A673 (cell line): ENCODE measurements around the gene C10orf143. TPM values are rescaled to one million over a fixed set of nuclear protein-coding genes. Genes with fewer than 3 reads are reported as not detected.

Source experiments
- Bru-seq: library from RNA; stranded (reverse); fragments of 400-500 nt; gene quantifications from one replicate; lab custom pipeline; 2021; lab: Mats Ljungman, UMichigan
- BruChase-seq, 2 experiments: library from RNA; stranded (reverse); fragments of 400-500 nt; gene quantifications; one replicate each; lab custom pipeline; 2021; lab: Mats Ljungman, UMichigan
- BruUV-seq: library from RNA; stranded (reverse); fragments of 400-500 nt; replicated peaks from 2 replicates; lab custom pipeline; 2021; lab: Mats Ljungman, UMichigan
- CTCF ChIA-PET: fragments of 300-600 bp; sonication (Branson Sonifier 250); formaldehyde crosslinking; loops from one replicate; lab custom pipeline; 2022; ENCODE audit warnings: antibody characterized with exemption; lab: Charles Lee
- POLR2A ChIA-PET: fragments of 300-600 bp; sonication (Branson Sonifier 250); formaldehyde crosslinking; loops from one replicate; lab custom pipeline; 2022; ENCODE audit warnings: antibody characterized with exemption; ENCODE audit not compliant: low non-redundant PET; lab: Charles Lee
- DNase-seq: peaks from one replicate; pipeline ENCODE4 v3.0.0-alpha.2; 2015; ENCODE audit warnings: low spot score
- H3K27ac ChIP-seq: fragments of 200-600 bp; sonication (generic); 2 replicates; pipeline ENCODE4 v1.5.1; 2016; ENCODE audit warnings: mixed run types, low read depth, mild to moderate bottlenecking, mixed read lengths, antibody characterized with exemption, low read length; ENCODE audit not compliant: poor library complexity, severe bottlenecking
- H3K27me3 ChIP-seq: fragments of 200-600 bp; sonication (generic); replicated peaks from 2 replicates; pipeline ENCODE4 v1.6.1; 2017; ENCODE audit warnings: mixed run types, low read depth, mild to moderate bottlenecking, mixed read lengths, antibody characterized with exemption, low read length; ENCODE audit not compliant: insufficient read depth, poor library complexity
- H3K36me3 ChIP-seq: fragments of 200-600 bp; sonication (generic); 2 replicates; pipeline ENCODE4 v1.6.1; 2016; ENCODE audit warnings: mixed run types, mild to moderate bottlenecking, mixed read lengths, antibody characterized with exemption, low read length; ENCODE audit not compliant: insufficient read depth, poor library complexity, severe bottlenecking
- H3K4me1 ChIP-seq: fragments of 200-600 bp; sonication (generic); 2 replicates; pipeline ENCODE4 v1.6.1; 2017; ENCODE audit warnings: mixed run types, mild to moderate bottlenecking, mixed read lengths, antibody characterized with exemption, low read length; ENCODE audit not compliant: insufficient read depth, poor library complexity, severe bottlenecking
- H3K4me3 ChIP-seq: fragments of 200-600 bp; sonication (generic); 2 replicates; pipeline ENCODE4 v1.5.1; 2016; ENCODE audit warnings: low read depth, mixed run types, mild to moderate bottlenecking, mixed read lengths, low read length; ENCODE audit not compliant: poor library complexity, severe bottlenecking
- H3K9me3 ChIP-seq: fragments of 200-600 bp; sonication (generic); 2 replicates; pipeline ENCODE4 v1.6.1; 2016; ENCODE audit warnings: mixed run types, low read depth, mild to moderate bottlenecking, mixed read lengths, antibody characterized with exemption, low read length; ENCODE audit not compliant: poor library complexity, severe bottlenecking
- EZH2 ChIP-seq: fragments of 200-600 bp; sonication (generic); IDR thresholded peaks from 2 replicates; pipeline ENCODE4 v1.6.1; 2017; ENCODE audit warnings: borderline replicate concordance, low read depth, mild to moderate bottlenecking, mixed read lengths, antibody characterized with exemption, low read length; ENCODE audit not compliant: poor library complexity, severe bottlenecking
- intact Hi-C: fragments of 100-400 bp; cut with micrococcal nuclease; formaldehyde crosslinking; loops from one replicate; pipeline ENCODE4 v1.10.0; 2022; ENCODE audit not compliant: unreplicated experiment
- long read RNA-seq: library from polyadenylated mRNA; stranded (forward); transcript quantifications from one replicate; pipeline ENCODE4 v2.0.0, GENCODE V29; 2022
- total RNA-seq: library from RNA; stranded (reverse); gene quantifications from 2 replicates; pipeline ENCODE4 v1.2.3, GENCODE V29; 2021
- TF ChIP-seq, protein P1 (sequence below): fragments of 300-800, 200-600 bp; sonication (generic); conservative IDR thresholded peaks from 2 replicates; pipeline ENCODE4 v1.5.1; 2017; ENCODE audit warnings: low read depth, mild to moderate bottlenecking, antibody characterized with exemption, low read length, moderate library complexity, mixed read lengths

Gene C10orf143
- total RNA-seq = 1.8 and 2.0 TPM in 2 replicates
- Bru-seq, nascent RNA = percentile 46 among the genes with signal in this experiment
- BruChase-seq, experiment 1, labeled RNA remaining after a 2-hour chase = percentile 39 among the genes with signal in this experiment
- BruChase-seq, experiment 2, labeled RNA remaining after a 6-hour chase = percentile 37 among the genes with signal in this experiment
- long read RNA-seq, partial matches to known transcripts = 0 of 3 reads
- long read RNA-seq, other reads (novel, unspliced or antisense) = 2 of 3 reads

DNA sequence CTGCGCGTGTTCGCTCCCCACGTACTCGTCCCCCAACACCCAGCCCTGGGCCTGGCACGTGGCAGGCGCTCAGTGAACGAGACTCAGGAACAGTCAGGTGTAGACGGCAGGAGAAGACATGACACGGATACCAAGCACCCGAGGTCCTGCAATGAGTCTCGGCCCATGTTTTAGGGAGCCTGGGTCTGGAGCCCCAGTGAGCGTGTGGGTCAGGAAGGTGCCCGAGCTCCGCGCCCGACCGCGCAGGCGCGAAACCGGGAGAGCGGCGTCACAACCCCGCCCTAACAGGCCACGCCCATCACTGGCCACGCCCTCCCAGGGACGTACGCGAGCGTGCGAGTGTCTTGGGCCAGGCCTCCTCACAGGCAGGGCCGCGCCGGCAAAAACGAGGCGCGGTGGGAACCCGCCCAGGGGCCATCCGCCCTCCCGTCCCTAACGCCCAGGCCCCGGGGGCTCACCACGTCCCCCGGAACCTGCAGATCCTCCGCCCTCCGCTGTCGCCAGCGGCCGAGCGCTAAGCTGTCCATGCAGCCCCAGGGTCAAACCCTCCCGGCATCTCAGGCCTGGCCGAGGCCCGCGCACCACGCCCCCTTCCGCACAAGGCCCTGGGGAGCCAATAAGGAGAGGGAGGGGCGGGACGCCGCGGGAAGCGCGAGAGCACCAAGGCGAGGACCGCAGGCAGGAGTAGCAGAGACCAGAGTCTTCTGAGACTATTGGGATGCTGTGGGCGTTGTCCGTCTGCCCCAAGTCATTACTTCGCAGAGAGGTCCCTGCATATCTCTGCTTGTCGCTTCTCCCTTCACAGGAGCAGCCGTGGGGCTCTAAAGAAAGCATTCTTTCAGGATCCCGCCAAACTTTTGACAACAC lies at the start of gene C10orf143:
TSS of gene C10orf143 (minus strand) at position 585 of the 867 bp plus-strand sequence. CDS start at position 527, 58 bp downstream.
- Histone ChIP-seq H3K27ac (peak within 1 kb of the TSS; percentile 95), H3K36me3 (no peaks in the 10 kb centered on the region), H3K27me3 (no peaks in the 10 kb centered on the region), H3K9me3 (no peaks in the 10 kb centered on the region), H3K4me1 (peaks cover 8% of the 10 kb centered on the region), H3K4me3 (peak within 1 kb of the TSS; percentile 74)
- BruUV-seq = no TSS peak
- POLR2A ChIA-PET = no interaction called here
- no peak for TF ChIP-seq EZH2
- intact Hi-C loops = loop anchor here (1.0 to 5.0 kb wide), 2 partner anchors 26 to 937 kb away; partner anchors contain the start of gene GLRX3
- CTCF ChIA-PET = interaction anchor here (0.5 to 1.1 kb wide), 4 partner anchors 16 to 39 kb away, joined by 3 read pairs; partner anchors contain the start of gene GLRX3
- peak; percentile 97 for DNase-seq

DNA sequence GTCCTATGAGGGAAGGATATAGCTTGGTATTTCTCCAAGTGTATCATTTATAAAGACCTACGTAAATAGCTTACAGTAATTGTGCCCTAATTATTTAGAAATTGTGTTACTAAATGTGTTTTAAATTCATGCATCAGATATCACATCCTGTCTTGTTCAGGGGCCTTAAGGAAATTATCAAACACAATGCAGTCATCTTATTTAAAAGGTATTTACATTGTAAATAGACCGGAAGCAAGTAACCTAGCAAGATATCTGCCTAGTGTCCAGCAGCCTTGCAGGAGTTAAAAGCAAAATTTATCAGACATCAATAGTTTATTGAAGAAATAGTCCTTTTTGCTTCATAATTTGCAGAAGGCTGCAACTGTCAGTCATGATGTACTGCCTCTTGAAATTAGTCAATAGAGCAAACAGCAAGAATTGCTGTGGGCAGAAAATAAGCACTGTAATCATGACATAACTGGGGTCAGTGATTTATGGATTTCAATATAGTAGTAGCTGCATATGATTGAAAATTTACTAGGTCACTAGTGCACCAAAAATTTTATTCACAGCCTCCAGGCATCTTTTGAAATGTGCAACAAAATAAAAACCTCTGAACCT lies 48.7 kb upstream of the C10orf143 start:
- Histone ChIP-seq H3K4me1 (peaks cover 11% of the 10 kb centered on the region), H3K4me3 (no peak overlapping the region), H3K36me3 (peaks cover 29% of the 10 kb centered on the region), H3K27me3 (no peaks in the 10 kb centered on the region), H3K27ac (no peak overlapping the region), H3K9me3 (no peaks in the 10 kb centered on the region)
- ChIA-PET POLR2A (no interaction called here), CTCF (no interaction called here)
- no peak for DNase-seq
- no TSS peak for BruUV-seq
- TF ChIP-seq, protein P1, sequence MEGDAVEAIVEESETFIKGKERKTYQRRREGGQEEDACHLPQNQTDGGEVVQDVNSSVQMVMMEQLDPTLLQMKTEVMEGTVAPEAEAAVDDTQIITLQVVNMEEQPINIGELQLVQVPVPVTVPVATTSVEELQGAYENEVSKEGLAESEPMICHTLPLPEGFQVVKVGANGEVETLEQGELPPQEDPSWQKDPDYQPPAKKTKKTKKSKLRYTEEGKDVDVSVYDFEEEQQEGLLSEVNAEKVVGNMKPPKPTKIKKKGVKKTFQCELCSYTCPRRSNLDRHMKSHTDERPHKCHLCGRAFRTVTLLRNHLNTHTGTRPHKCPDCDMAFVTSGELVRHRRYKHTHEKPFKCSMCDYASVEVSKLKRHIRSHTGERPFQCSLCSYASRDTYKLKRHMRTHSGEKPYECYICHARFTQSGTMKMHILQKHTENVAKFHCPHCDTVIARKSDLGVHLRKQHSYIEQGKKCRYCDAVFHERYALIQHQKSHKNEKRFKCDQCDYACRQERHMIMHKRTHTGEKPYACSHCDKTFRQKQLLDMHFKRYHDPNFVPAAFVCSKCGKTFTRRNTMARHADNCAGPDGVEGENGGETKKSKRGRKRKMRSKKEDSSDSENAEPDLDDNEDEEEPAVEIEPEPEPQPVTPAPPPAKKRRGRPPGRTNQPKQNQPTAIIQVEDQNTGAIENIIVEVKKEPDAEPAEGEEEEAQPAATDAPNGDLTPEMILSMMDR = no peak
- TF ChIP-seq EZH2 = no peak
- intact Hi-C loops = no loop called here

DNA sequence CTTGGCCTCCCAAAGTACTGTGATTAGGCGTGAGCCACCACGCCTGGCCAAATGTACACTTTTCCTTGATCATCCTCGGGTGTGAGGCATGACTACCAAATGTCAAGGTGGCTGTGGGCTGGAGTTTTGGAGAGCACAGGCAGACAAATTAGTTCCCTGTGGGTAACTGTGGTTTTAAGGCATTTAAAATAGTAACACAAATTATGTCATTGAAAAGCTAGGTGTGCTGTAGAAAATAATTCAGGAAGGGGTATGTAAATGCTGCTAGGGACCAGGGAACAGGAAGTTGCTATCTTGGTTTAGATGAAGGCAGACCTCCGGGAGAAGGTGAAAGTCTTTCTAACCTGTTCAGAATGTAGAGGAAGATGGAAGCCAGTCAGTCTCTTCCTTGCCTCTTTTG lies 35.4 kb upstream of the C10orf143 start:
- no peaks in the 10 kb centered on the region for H3K27me3 ChIP-seq
- ChIA-PET CTCF (no interaction called here), POLR2A (no interaction called here)
- TF ChIP-seq EZH2 = no peak
- TF ChIP-seq, protein P1 = no peak
- DNase-seq = no peak
- BruUV-seq = no TSS peak
- H3K4me1 ChIP-seq = peaks cover 5% of the 10 kb centered on the region
- H3K4me3 ChIP-seq = no peak overlapping the region
- peaks cover 16% of the 10 kb centered on the region for H3K36me3 ChIP-seq
- intact Hi-C loops = no loop called here
- H3K27ac ChIP-seq = no peak overlapping the region
- no peaks in the 10 kb centered on the region for H3K9me3 ChIP-seq
